OCI-LY3 (cell line): ENCODE measurements around the gene CFAP77.
"Not testable (repeated sequence)": the region's sequence is repeated elsewhere in the genome, so short reads cannot be mapped to it uniquely, and the experiment has no call there.

Experiments
- H2AFZ ChIP-seq: fragments of 200-600, 300-600 bp; shearing (Covaris generic); 2 replicates; pipeline ENCODE4 v1.6.0; 2014; ENCODE audit warnings: antibody characterized with exemption, low read depth, low read length
- H3K27ac ChIP-seq: fragments of 200-600, 300-600 bp; sonication (generic); 2 replicates; pipeline ENCODE4 v1.5.1; 2014; ENCODE audit warnings: mild to moderate bottlenecking, low read length, moderate library complexity, mixed read lengths
- H3K27me3 ChIP-seq: fragments of 200-600, 300-600 bp; sonication (generic); 2 replicates; pipeline ENCODE4 v1.6.1; 2014; ENCODE audit warnings: low read depth, low read length, mixed read lengths
- H3K36me3 ChIP-seq: fragments of 200-600, 300-600 bp; sonication (generic); replicated peaks from 2 replicates; pipeline ENCODE3; 2014; ENCODE audit warnings: low read depth, low read length, mixed read lengths
- H3K4me1 ChIP-seq: fragments of 300-600, 200-600 bp; sonication (generic); 2 replicates; pipeline ENCODE4 v1.6.1; 2014; ENCODE audit warnings: low read length, mixed read lengths
- H3K4me2 ChIP-seq: fragments of 200-600, 300-600 bp; sonication (generic); 2 replicates; pipeline ENCODE4 v1.6.1; 2014; ENCODE audit warnings: low read length, mixed read lengths
- H3K4me3 ChIP-seq: fragments of 300-600, 200-600 bp; sonication (generic); 2 replicates; pipeline ENCODE4 v1.5.1; 2014; ENCODE audit warnings: antibody characterized with exemption, mild to moderate bottlenecking, low read length, moderate library complexity
- H3K79me2 ChIP-seq: fragments of 300-600, 200-600 bp; shearing (Covaris generic); 2 replicates; pipeline ENCODE4 v1.6.1; 2014; ENCODE audit warnings: mild to moderate bottlenecking, low read length, mixed read lengths
- H3K9ac ChIP-seq: fragments of 300-600, 200-600 bp; shearing (Covaris generic); 2 replicates; pipeline ENCODE4 v1.6.0; 2014; ENCODE audit warnings: mild to moderate bottlenecking, low read length, moderate library complexity
- H3K9me3 ChIP-seq: fragments of 200-600, 300-600 bp; shearing (Covaris generic); 2 replicates; pipeline ENCODE4 v1.6.1; 2014; ENCODE audit warnings: low read length, mixed read lengths; ENCODE audit not compliant: insufficient read depth
- H4K20me1 ChIP-seq: fragments of 200-600, 300-600 bp; sonication (generic); 2 replicates; pipeline ENCODE4 v1.6.1; 2016; ENCODE audit warnings: low read length, mixed read lengths; ENCODE audit not compliant: insufficient read depth
- EZH2phosphoT487 ChIP-seq: fragments of 200-600 bp; shearing (Covaris generic); IDR thresholded peaks from 2 replicates; pipeline ENCODE4 v1.6.1; 2018; ENCODE audit warnings: antibody characterized with exemption, mixed run types, low read depth
- TF ChIP-seq, protein P1 (sequence below): fragments of 200-600, 300-600 bp; sonication (generic); IDR thresholded peaks from 2 replicates; pipeline ENCODE4 v1.5.1; 2014; ENCODE audit warnings: antibody characterized with exemption, low read length, low read depth

CFAP77 gene

DNA sequence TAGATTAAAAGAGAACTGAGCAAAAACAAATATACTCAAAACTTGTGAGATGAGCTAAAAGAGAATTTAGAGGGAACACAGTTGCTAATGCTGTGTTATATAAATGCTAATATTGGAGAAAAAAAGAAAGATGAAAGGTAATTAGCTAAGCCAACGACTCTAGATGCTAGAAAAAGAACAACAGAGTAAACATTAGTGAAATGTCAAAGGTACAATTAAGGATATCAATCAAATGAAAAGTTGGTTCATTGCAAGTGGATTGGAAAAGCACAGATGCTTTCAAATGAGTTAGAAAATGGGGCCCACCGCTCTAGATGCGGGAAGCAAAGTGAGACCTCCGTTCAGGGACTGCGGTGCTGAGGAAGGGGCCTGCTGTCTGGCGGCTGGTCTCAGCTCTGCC is 154.5 kb downstream of the CFAP77 start:
- Histone ChIP-seq H3K79me2 (no peaks in the 10 kb centered on the region), H3K4me3 (no peak overlapping the region), H2AFZ (no peak overlapping the region), H4K20me1 (no peaks in the 10 kb centered on the region), H3K27me3 (no peaks in the 10 kb centered on the region), H3K27ac (no peak overlapping the region), H3K36me3 (no peaks in the 10 kb centered on the region), H3K9ac (no peak overlapping the region), H3K9me3 (no peaks in the 10 kb centered on the region), H3K4me1 (no peaks in the 10 kb centered on the region), H3K4me2 (no peak overlapping the region)
- TF ChIP-seq, protein P1, sequence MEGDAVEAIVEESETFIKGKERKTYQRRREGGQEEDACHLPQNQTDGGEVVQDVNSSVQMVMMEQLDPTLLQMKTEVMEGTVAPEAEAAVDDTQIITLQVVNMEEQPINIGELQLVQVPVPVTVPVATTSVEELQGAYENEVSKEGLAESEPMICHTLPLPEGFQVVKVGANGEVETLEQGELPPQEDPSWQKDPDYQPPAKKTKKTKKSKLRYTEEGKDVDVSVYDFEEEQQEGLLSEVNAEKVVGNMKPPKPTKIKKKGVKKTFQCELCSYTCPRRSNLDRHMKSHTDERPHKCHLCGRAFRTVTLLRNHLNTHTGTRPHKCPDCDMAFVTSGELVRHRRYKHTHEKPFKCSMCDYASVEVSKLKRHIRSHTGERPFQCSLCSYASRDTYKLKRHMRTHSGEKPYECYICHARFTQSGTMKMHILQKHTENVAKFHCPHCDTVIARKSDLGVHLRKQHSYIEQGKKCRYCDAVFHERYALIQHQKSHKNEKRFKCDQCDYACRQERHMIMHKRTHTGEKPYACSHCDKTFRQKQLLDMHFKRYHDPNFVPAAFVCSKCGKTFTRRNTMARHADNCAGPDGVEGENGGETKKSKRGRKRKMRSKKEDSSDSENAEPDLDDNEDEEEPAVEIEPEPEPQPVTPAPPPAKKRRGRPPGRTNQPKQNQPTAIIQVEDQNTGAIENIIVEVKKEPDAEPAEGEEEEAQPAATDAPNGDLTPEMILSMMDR: no peak
- no peak for TF ChIP-seq EZH2phosphoT487

DNA sequence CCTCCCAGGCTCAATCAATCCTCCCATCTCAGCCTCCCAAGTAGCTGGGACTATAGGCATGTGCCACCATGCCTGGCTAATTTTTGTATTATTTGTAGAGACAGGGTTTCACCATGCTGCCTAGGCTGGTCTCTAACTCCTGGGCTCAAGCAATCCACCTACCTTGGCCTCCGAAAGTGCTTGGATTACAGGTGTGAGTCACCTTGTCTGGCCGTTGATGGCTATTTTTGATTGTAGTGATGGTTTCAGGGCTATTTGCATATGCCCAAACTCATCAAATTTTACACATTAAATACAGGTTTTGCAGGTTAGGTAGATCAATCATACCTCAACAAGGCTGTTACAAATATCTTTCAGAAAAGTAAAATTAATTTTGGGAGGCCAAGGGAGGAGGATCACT is 158.8 kb downstream of the CFAP77 start:
- not testable (repeated sequence) for H3K79me2 ChIP-seq, H3K27me3 ChIP-seq, H3K27ac ChIP-seq, H3K36me3 ChIP-seq, H3K4me2 ChIP-seq, H3K4me1 ChIP-seq, H4K20me1 ChIP-seq, H2AFZ ChIP-seq, H3K9ac ChIP-seq, H3K9me3 ChIP-seq, H3K4me3 ChIP-seq

DNA sequence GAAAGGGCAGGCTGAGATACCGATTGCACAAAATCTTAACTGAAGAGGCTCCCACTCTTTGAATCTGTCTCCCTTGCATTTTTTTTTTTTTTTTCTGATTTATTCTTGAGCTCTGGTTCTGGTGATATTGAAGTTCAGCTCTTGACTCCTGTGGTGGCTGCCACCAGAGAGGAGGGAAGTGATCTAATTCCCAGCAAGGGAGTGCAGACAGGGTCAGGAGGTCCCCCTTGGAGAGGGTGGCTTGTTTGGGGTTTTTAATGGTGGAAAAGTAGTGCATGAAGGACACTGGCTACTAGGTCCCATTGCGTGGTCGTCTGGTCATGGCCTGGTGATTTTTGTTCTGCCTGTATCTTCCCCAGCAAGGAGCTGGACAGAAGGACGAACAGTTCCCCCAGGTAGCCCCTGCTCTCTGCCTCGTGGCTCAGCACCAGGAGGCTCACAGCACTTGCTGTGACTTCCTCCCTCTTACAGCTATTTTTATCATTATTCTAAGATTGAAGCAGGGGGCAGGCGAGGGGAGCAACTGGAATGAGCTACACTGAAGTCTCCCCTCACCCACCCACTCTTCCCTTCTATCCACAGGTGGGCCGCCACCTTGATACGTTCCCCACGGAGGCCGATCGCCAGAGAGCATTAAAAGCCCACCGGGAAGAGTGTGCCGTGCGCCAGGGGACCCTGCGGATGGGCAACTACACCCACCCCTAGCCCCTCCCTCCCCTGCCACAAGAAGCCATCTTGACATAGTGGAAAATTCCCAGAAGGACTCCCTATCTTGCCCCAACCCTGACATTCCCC is 162.0 kb downstream of the CFAP77 start:
- no peak overlapping the region for H3K4me2 ChIP-seq
- no peak overlapping the region for H3K4me3 ChIP-seq
- H3K27me3 ChIP-seq: no peaks in the 10 kb centered on the region
- H3K27ac ChIP-seq: no peak overlapping the region
- no peaks in the 10 kb centered on the region for H3K9me3 ChIP-seq
- H3K36me3 ChIP-seq: no peaks in the 10 kb centered on the region
- no peaks in the 10 kb centered on the region for H4K20me1 ChIP-seq
- H3K79me2 ChIP-seq: no peaks in the 10 kb centered on the region
- H2AFZ ChIP-seq: no peak overlapping the region
- TF ChIP-seq, protein P1: no peak
- TF ChIP-seq EZH2phosphoT487: no peak
- no peak overlapping the region for H3K9ac ChIP-seq
- H3K4me1 ChIP-seq: no peaks in the 10 kb centered on the region

DNA sequence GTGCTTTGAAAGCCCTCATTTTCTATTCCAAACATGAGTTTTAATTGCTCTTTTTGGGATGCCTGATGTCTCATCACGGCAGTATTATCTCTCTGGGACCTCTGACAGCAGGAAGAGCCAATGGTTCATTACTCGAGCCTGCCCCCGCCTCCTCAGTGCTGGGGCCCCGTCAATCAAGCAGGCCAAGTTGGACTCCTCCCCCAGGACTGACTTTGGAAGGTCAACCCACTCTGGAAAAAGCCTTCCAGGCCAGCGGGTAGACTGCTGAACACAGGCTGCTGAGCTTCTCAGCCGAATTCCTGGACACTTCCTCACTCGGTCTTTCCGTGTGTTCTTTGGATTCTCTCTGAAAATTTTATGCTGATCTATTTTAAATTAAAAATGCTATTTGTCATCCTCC is 162.9 kb downstream of the CFAP77 start:
- Histone ChIP-seq H3K4me2 (no peak overlapping the region), H3K36me3 (no peaks in the 10 kb centered on the region), H3K79me2 (no peaks in the 10 kb centered on the region), H3K27me3 (no peaks in the 10 kb centered on the region), H3K4me1 (no peaks in the 10 kb centered on the region), H3K4me3 (no peak overlapping the region), H4K20me1 (no peaks in the 10 kb centered on the region), H3K9me3 (no peaks in the 10 kb centered on the region), H3K9ac (no peak overlapping the region), H2AFZ (no peak overlapping the region), H3K27ac (no peak overlapping the region)
- no peak for TF ChIP-seq EZH2phosphoT487
- TF ChIP-seq, protein P1: no peak
